HepG2 (cell line): Measurements from ENCODE around the gene ZNF563. TPM values are rescaled to one million over a fixed set of nuclear protein-coding genes. Genes with fewer than 3 reads are reported as not detected.

Source experiments
- ATF2 ChIP-seq: sonication (generic); formaldehyde crosslinking; IDR thresholded peaks from 2 replicates; pipeline ENCODE4 v1.4.0; 2020; ENCODE audit warnings: missing genetic modification reagents
- HINFP ChIP-seq: sonication (generic); formaldehyde crosslinking; IDR thresholded peaks from 2 replicates; pipeline ENCODE4 v1.4.0; 2020; ENCODE audit warnings: low read depth, mild to moderate bottlenecking, missing genetic modification reagents
- HNF1A ChIP-seq, 2 experiments: sonication (generic) in 1 of 2; formaldehyde crosslinking in 1 of 2; IDR thresholded peaks; 2 replicates each; pipeline versions ENCODE4 v1.4.0 to v1.6.1; 2016 to 2020; ENCODE audit warnings: borderline replicate concordance in 1 of 2, low read depth in 1 of 2, mild to moderate bottlenecking in 1 of 2, missing genetic modification reagents in 1 of 2
- KMT2A ChIP-seq: sonication (generic); formaldehyde crosslinking; IDR thresholded peaks from 2 replicates; pipeline ENCODE4 v1.4.0; 2020; ENCODE audit warnings: missing genetic modification reagents
- NFIB ChIP-seq: sonication (generic); formaldehyde crosslinking; IDR thresholded peaks from 2 replicates; pipeline ENCODE4 v1.9.0; 2021; ENCODE audit warnings: missing genetic modification reagents, mild to moderate bottlenecking, borderline replicate concordance
- NFKBIZ ChIP-seq: IDR thresholded peaks from 2 replicates; pipeline ENCODE4 v1.6.1; 2018; ENCODE audit warnings: missing genetic modification reagents, missing compliant biosample characterization
- POLR2G ChIP-seq: fragments of 200-400 bp; formaldehyde crosslinking; IDR thresholded peaks from 2 replicates; pipeline ENCODE4 v1.6.1; 2018; ENCODE audit warnings: mild to moderate bottlenecking, low read depth, low read length, moderate library complexity
- SMARCC2 ChIP-seq: fragments of 450-650 bp; IDR thresholded peaks from 2 replicates; pipeline ENCODE4 v1.6.1; 2017; ENCODE audit warnings: antibody characterized with exemption, mild to moderate bottlenecking
- THAP11 ChIP-seq: IDR thresholded peaks from 2 replicates; pipeline ENCODE4 v1.6.1; 2016; ENCODE audit warnings: missing biosample characterization, missing genetic modification reagents
- ZNF138 ChIP-seq: sonication (generic); formaldehyde crosslinking; IDR thresholded peaks from 2 replicates; pipeline ENCODE4 v1.5.0; 2020; ENCODE audit warnings: mild to moderate bottlenecking, low read depth, missing genetic modification reagents
- ZNF557 ChIP-seq: sonication (generic); formaldehyde crosslinking; IDR thresholded peaks from 2 replicates; pipeline ENCODE4 v1.4.0; 2020; ENCODE audit warnings: missing genetic modification reagents
- ZNF574 ChIP-seq: sonication (generic); formaldehyde crosslinking; IDR thresholded peaks from 2 replicates; pipeline ENCODE4 v1.4.0; 2020; ENCODE audit warnings: missing genetic modification reagents
- ZNF713 ChIP-seq: sonication (generic); formaldehyde crosslinking; IDR thresholded peaks from 2 replicates; pipeline ENCODE4 v1.4.0; 2020; ENCODE audit warnings: mild to moderate bottlenecking, missing genetic modification reagents
- ZNF839 ChIP-seq: sonication (generic); formaldehyde crosslinking; IDR thresholded peaks from 2 replicates; pipeline ENCODE4 v1.4.0; 2020; ENCODE audit warnings: missing genetic modification reagents, mild to moderate bottlenecking, borderline replicate concordance
- polyA plus RNA-seq, 8 experiments: library from polyadenylated mRNA; depleted of rRNA in 3 of 8; stranded (reverse) in 7 of 8; unstranded in 1 of 8; fragments of >200 nt; fragmentation: Illumina TruSeq in 4 of 8; extraction: Trizol in 4 of 8; gene quantifications; 2 replicates each; pipeline versions ENCODE4 v1.2.1 to v1.2.3, GENCODE V29; 2011 to 2016; ENCODE audit warnings: low read depth in 4 of 8, missing spikeins in 1 of 8, mixed read lengths in 1 of 8; ENCODE audit not compliant: insufficient read depth in 1 of 8
- total RNA-seq, 5 experiments: library from RNA; depleted of rRNA; stranded (reverse); fragments of >200 nt; fragmentation: Illumina TruSeq; extraction: Trizol; gene quantifications; 2 replicates each; pipeline ENCODE4 v1.2.3, GENCODE V29; 2016; ENCODE audit warnings: low read depth in 1 of 5
- TF ChIP-seq, protein P1 (sequence below): IDR thresholded peaks from 2 replicates; pipeline ENCODE4 v1.6.1; 2016; ENCODE audit warnings: missing compliant biosample characterization, missing genetic modification reagents, borderline replicate concordance
- TF ChIP-seq, protein P2 (sequence below): sonication (generic); formaldehyde crosslinking; conservative IDR thresholded peaks from 2 replicates; pipeline ENCODE4 v1.8.0; 2022; ENCODE audit warnings: missing genetic modification reagents

The ZNF563 gene
- total and polyA plus RNA-seq, 2 of the 13 experiments (the other 11 are each of a cell fraction or from before 2014, with no cell fraction given) = 7.5 to 19.5 TPM

- TF ChIP-seq, protein P1, sequence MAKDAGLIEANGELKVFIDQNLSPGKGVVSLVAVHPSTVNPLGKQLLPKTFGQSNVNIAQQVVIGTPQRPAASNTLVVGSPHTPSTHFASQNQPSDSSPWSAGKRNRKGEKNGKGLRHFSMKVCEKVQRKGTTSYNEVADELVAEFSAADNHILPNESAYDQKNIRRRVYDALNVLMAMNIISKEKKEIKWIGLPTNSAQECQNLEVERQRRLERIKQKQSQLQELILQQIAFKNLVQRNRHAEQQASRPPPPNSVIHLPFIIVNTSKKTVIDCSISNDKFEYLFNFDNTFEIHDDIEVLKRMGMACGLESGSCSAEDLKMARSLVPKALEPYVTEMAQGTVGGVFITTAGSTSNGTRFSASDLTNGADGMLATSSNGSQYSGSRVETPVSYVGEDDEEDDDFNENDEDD (CRISPR knock-in tag) = peak; percentile 65; the same call in 1 of the 2 replicates
- TF ChIP-seq SMARCC2 (no peak), THAP11 (CRISPR knock-in tag) (peak; percentile 63), ZNF574 (CRISPR knock-in tag) (peak; percentile 66), NFIB (CRISPR knock-in tag) (no peak), KMT2A (CRISPR knock-in tag) (peak; percentile 79; the same call in 1 of the 2 replicates), POLR2G (peak; percentile 81), ZNF138 (no peak), ZNF713 (no peak), ATF2 (CRISPR knock-in tag) (no peak; the same call in 1 of the 2 replicates), ZNF839 (CRISPR knock-in tag) (no peak), HNF1A (IDR thresholded peaks at IDR 0.05; ENCODE audit: low read depth) (peak; percentile 92), HNF1A (CRISPR knock-in tag; IDR thresholded peaks at IDR 0.05; ENCODE audit: borderline replicate concordance) (peak; percentile 98), NFKBIZ (no peak), HINFP (CRISPR knock-in tag) (no peak), ZNF557 (0 out of 2 replicates have a peak, but pooled peaks have one; percentile 52)
- TF ChIP-seq, protein P2, sequence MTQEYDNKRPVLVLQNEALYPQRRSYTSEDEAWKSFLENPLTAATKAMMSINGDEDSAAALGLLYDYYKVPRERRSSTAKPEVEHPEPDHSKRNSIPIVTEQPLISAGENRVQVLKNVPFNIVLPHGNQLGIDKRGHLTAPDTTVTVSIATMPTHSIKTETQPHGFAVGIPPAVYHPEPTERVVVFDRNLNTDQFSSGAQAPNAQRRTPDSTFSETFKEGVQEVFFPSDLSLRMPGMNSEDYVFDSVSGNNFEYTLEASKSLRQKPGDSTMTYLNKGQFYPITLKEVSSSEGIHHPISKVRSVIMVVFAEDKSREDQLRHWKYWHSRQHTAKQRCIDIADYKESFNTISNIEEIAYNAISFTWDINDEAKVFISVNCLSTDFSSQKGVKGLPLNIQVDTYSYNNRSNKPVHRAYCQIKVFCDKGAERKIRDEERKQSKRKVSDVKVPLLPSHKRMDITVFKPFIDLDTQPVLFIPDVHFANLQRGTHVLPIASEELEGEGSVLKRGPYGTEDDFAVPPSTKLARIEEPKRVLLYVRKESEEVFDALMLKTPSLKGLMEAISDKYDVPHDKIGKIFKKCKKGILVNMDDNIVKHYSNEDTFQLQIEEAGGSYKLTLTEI (CRISPR knock-in tag) = no peak
Measured at GRCh38 chr19:12293777-12294248, 39.6 kb downstream of the ZNF563 start (continued).
